ENCODE results near the gene HLA-DPA1.
"Not testable (repeated sequence)": the region's sequence is repeated elsewhere in the genome, so short reads cannot be mapped to it uniquely, and the experiment has no call there.

Gene HLA-DPA1

DNA sequence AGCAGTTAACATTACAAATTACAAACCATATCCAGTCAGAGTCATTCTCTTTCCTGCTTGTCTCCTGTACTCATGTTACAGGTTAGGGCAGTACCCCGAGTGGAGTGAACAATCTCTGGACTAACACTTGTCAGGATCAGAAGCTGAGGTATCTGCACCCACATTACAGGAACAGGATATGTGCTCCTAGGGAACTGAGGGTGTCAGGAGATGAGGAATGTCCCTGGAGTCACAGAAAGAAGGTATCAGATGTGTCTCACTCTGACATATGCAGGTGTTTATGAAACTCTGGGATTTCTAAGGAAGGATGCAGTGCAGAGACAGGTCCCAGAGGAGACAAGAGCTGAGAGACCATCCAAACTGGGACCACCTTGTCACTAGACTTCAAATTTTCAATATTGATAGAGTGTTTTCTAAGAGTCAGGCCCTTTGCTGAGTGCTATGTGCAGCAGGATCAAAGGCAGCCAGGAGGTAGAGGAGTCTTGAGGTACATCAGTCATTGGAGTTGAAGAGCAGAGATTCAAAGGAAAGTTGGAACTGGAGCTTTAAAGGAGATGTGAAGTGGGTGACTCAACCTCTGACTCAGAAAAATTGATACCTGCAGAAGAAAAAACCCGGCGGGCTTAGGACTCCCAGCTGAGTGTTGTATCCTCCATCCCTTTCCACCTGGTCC is 14.9 kb upstream of the HLA-DPA1 start:
- no peak for DNase-seq

DNA sequence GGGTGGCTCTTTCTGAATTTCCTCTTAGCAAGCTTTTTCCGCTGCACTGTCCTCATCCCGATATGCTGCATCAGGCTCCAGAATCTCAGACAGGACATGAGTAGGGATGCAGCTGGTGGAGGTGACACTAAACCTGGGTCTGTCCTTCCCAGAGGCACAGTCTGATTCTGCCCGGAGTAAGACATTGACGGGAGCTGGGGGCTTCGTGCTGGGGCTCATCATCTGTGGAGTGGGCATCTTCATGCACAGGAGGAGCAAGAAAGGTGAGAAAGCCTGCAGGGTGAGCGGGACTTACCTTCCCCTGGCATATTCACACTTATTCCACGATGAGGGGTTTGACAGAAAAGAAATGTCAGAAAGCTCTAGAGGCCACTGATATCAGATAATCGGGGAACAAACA is 12.2 kb upstream of the HLA-DPA1 start:
- DNase-seq = no peak

DNA sequence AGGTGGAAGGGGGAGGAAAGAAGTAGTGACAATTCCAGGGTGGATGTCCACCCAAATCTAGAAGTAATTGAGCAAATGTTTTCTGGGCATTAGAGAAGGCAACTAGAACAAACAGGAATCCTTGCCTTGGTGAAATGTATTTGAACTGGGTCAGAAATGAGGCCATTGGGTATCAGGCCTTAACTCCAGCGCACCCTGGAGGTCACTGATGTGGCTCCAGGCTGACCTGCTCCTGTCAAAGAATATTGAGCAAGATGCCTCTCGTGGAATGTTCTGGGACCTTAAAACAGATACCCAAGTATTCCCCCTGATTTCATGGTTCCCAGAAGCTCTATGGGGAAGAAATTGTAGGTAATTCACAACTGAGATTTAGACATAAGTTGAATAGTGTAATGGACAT is 9.3 kb upstream of the HLA-DPA1 start:
- DNase-seq = no peak

DNA sequence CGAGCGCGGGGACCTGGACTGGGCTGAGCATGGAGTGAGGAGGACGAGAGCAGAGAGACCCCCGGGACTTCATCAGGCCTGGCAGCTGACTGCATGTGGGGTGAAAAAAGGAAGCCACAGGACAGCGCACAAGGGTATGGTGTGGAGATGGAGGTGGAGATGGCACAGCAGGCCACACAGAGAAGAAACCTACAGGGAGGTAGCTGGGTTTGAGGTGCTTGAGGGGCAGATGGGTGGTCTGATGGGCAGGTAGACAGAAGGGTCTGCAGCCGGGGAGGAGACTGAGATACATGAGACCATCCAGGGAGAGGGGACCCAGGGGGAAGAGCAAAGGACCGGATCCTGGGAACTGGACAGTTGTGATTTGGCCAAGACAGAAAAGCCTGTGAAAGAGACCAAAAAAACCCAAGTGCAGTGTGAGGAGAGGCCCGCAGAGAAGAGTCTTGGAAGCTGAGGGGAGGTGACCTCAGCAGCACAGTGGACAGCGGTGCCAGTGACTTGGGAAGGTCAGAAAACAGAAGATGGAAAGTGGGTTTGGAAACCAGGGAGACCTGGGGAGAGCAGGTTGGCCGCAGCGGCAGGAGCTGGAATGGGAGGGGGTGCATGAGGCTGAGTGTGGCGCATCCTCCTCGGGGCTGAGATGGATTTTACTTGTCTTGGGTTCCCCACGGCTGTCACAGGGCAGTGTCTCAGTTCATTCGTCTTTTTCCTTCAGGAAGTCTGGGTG is 7.8 kb upstream of the HLA-DPA1 start:
- no peak for DNase-seq

DNA sequence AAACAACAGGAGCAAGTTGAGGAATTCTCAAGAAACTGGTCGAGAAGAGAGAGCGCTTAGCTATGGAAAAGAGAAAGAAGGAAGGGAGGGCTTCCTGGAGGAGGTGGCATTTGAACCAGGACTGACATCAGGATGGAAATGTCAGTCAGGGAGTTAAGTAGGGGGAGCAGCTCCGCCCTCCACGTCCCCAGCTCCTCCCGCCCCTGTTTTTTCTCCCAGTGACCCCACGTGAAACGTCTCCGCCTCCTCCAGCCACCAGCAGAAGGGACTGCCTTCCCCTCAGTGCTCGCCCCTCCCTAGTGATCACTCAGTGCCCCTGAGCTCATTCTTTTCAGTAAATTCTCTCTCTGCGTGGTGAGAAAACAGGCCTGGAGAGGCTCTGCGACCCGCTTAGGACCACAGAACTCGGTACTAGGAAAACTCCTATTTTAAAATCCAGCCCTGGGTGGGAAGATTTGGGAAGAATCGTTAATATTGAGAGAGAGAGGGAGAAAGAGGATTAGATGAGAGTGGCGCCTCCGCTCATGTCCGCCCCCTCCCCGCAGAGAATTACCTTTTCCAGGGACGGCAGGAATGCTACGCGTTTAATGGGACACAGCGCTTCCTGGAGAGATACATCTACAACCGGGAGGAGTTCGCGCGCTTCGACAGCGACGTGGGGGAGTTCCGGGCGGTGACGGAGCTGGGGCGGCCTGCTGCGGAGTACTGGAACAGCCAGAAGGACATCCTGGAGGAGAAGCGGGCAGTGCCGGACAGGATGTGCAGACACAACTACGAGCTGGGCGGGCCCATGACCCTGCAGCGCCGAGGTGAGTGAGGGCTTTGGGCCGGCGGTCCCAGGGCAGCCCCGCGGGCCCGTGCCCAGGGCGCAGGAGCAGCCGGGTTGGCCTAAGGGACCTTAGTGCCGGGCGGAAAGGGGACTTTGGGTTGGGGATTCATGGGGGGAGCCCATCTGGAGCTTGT is 7.0 kb upstream of the HLA-DPA1 start:
- DNase-seq = no peak

DNA sequence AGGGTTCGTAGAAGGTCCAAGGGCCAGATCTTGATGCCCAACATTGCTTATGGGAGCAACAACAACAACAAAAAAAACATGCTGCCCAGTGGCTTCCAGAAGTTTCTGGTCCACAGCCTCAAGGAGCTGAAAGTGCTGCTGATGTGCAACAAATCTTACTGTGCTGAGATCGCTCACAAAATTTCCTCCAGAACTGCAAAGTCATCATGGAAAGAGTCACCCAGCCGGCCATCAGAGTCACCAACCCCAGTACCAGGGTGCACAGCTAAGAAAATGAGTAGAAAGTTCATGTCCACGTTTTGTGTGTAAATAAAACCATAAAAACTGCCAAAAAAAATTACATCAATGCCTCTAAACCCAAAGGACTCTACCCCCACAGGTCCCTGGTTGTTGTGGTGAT is 6.1 kb upstream of the HLA-DPA1 start:
- no peak for DNase-seq

DNA sequence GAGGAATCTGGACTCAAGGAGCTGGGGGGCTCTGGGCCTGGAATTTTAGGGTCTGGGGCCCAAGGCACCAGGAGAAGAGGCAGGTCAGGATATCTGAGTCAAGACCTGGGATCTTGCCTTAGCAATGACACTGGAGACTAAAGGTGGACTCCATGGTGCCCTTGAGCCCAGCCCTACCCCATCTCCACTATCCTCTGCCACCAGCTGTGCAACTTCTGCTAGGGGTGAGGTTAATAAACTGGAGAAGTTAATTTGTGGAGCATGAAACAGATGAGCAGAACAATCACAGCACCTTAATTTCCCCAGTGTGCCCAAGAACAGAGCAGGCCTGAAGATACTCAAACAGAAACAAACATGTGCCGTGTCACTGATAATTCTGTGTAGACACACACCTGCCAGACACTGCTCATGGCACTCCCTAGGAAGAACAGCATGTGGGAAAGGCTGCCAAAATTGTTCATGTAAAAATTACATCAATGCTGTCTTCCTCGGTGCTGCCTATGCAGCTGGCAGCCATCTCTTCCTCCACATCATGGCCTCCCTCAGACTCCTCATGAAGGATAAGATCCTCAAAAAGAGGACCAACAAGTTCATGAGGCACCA is 5.6 kb upstream of the HLA-DPA1 start:
- no peak for DNase-seq

DNA sequence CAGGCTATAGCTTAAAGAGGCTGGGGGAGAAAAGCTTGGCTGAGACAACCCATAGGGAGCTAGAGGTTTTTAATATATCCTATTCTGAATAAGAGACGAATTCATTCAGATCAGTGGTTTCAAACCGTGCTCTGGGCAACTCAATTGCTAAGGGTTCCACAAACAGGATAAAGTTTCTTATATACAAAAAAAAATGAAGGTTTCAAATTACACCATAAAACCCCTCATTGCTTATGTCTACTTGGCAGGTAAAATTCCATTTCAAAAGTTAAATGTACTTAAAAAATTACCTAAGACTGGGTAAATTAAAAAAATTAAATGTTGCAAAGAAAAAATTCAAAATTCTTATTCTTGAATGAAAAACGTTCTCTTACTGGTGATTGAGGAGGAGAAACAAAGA is 5.0 kb upstream of the HLA-DPA1 start:
- no peak for DNase-seq

DNA sequence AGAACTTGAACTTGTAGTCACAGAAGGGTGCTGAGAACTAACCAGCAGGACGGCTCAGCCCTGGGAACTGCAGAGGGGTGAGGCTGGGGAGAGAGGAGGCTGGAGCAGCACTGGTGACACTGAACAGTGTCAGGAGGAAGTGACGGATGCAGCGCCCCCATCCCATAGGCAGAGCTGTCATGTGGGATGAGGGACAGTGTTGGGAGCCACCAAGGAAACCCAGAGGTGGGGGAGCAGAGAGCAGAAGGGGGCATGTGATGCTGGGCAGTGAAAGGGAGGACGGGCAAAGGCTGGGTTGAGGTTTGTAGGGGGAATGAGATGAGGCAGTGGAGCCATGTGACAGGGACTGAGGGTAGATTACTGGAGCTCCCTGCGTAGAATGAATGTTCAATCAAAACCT is 4.5 kb upstream of the HLA-DPA1 start:
- DNase-seq = no peak

DNA sequence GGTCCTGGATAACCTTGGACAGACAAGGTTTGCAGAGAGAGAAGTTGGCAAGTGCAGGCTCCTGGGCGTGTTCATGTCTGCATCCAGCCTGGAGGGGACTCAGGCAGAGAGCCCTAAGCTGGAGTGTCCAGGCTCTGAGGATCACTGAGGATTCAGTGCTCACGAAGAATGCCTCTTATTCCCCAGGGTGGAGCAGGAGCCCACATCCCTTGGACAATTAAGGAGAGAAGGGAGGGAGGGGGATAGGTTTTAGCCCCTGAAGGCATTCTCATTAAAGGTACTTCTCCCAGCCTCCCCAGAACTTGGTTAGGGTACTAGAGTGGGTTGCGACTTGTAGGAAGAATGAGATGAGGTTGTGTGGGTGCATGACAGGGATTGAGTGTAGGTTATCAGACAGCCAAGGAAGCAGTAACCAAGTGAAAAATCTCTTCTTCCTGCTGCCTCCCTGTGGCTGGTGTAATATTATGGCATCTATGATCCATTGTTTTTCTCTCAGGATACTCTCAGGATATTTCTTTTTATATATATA is 3.0 kb upstream of the HLA-DPA1 start:
- DNase-seq = no peak

DNA sequence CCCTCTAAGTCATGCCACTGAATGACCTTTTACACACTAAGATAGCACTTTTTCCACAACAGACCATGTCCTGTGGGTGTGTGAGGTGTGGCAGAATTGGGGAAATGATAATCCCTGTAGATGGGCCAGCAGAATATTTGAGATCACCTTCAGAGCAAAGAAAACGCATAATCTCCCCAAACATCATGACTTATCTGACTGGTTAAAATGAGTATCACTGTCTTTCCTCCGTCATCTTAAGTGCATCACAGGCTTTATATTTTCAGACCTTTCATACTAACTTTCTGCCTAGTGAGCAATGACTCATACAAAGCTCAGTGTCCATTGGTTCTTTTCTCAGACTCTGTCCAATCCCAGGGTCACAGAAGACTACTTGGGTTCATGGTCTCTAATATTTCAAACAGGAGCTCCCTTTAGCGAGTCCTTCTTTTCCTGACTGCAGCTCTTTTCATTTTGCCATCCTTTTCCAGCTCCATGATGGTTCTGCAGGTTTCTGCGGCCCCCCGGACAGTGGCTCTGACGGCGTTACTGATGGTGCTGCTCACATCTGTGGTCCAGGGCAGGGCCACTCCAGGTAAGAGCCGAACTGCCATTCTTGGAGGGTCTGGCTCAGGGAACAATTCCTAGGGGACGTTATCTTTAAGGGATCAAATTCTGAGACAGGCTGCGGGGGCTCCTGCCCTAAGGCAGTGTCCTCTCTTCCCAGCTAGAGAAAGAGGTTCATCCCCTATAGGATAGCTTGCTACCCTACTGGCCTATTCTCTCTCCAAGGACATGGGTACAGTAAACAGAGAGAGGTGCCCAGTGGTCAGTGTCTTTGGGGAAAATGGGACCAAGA is 2.3 kb upstream of the HLA-DPA1 start, which contains the start of gene HLA-DPB1:
TSS of gene HLA-DPB1 (plus strand) at position 423 of the 838 bp plus-strand sequence. CDS start at position 475, 52 bp downstream.
- DNase-seq = no peak

DNA sequence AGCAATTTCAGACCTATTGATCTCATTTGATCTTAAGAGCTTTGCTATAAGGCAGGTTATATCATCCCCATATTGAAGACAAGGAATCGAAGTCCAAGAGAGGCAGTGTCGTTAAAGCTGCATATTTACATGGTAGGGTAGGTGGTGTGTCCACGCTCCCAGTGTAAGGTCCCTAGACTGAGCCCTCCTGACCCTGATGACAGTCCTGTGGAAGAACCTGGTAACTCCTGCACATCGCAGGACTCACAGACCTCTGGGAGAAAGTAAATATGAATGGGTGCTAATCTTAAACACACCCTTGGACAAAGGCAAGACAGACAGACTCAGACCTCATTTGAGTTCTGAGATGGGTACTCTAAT is 1.7 kb upstream of the HLA-DPA1 start:
- no peak for DNase-seq

DNA sequence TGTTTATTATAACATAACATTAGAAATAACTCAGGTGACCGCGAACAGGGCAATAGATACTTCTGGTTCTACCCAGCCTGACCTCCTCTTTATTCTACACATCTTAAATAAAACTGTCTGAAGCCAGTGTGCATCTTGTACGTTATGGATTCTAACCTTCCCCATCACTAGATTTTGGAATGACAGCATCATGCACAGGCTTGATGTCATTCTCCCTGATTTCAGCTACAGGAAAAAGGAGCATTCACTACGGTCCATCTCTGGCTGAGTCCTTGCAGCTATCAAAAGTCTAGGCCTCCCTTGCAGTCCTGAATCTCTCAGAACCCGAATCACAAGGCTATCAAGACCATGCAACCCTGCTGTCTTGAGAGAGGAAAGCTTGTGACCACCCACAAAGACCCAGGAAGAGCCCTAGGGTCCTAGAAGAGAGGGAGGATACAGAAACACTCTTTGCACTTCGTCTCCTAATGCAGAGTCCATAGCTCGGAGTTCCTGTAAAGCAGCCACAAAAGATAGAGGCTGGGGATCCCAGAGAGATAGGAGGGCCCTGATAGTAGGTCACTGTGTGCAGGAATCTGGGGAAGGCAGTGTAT is 845 bp downstream of the HLA-DPA1 start:
- no peak for DNase-seq

DNA sequence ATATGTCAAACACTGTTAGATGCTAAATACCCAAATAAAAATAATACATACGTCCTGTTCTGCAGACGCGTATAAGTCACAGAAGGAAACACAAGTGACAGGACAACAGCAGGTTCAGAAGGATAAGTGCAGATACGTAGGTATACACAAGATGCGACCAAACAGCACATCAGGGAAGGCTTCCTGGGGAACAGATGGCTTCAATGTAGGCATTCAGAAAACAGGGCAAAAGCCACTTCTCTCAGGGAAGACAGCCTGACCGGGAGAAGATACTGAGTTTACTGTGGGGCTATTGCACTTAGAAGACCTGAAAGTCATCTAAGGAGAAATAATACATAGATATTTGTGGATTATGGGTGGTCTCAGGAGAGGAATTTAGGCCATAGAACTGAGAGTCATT is 1.9 kb downstream of the HLA-DPA1 start:
- DNase-seq = no peak

DNA sequence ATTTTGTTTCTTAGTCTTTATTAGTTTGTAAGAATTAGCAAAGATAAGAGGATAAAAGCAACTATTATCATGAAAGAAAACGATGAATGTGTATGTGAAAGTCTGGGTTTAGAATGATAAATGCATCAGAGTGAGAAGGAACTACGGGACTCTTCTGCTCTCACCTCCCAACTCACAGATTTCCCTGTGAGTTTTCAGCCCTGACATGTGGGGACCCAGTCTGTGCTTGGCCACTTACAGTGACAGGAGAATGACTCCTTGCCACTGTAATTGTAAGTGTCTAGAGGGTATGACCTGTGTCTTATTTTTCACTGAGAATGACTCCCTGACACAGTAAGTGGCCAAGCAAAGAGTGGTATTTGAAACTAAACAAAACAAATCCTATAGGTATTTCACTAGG is 2.5 kb downstream of the HLA-DPA1 start:
- no peak for DNase-seq

DNA sequence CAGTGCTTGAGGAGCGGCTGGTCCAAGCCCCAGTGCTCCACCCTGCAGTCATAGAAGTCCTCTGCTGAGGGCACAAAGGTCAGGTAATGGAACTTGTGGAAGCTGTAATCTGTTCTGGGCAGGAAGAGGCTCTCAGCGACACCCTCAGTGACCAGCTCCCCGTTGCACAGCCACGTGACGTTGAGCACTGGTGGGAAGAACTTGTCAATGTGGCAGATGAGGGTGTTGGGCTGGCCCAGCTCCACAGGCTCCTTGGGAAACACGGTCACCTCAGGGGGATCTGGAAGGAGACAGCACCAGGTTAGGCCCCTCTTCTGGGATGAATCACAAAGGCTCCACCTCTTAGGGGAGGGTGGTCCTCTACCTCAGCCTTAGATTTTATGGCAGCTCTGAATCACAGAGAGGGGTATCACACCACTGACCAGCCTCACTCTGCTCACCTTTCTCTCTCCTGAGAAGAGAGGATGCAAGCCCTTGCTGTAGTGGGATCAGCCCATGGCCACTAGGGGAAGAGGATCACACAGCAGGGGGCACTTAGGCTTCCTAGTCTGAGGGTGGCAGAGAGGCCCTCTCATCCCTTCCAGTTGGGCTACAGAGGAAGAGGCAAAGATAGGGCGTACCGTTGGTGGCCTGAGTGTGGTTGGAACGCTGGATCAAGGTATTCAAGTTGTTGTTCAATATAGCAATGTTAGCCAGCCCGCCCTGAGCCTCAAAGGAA is 4.3 kb downstream of the HLA-DPA1 start:
- no peak for DNase-seq

DNA sequence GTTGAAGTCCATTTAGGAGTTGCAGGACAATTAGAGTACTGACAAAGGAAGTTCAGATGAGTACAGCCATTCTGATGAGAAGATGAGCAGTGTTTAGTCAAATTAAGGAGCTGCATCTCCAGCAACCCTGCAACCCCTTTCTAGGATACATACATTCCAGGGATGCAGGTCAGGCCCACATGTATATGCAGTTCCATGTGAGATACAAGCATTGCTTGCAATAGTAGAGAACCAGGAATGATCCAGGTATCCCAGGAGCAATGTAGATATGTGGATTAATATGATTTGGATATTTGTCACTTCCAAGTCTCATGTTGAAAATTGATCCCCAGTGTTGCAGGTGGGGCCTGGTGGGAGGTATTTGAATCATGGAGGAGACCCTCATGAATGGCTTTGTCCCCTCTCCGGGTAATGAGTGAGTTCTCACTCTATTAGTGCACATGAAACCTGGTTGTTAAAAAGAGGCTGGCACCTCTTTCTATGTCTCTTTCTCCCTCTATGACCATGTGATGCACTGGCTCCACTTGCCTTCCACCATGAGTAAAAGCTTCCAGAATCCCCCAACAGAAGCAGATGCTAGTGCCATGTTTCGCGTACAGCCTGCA is 6.4 kb downstream of the HLA-DPA1 start:
- DNase-seq = no peak

DNA sequence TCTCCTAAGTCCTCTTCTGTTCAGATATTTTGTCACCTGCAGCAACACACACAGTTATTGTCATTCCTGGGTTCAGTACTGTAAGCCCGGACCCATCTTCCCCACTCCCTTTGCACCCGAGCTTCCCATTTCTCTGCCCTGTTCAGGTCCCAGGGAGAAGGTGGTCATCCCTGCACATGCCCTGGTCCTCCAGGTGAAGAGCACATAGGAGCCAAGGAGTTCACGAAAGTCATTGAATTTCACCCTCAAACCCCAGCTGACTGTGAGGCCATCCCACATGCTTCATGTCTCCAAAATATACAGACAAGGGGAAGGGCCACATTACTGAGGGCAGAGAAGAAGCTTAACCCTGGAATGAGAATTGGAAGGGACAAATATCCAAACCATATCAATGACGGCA is 8.1 kb downstream of the HLA-DPA1 start:
- DNase-seq = no peak

DNA sequence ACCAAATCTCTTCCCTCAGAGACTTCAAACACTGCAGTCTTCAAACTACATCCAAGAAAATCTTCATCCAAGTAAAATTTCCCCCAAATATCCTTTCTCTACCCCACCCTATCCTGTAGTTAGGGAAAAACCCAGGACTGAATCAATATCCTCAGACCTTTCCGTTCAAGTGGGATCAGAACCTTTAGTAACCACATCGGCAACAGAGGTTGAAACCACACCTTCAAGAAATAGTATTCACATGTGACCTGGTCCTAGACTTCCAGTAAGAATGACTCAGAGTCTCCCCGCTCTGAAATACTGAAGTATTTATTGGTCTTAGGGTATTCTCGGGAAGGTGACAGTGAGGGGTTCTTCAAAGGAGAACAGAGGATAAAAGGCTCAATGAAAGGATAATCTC is 8.7 kb downstream of the HLA-DPA1 start:
- no peak for DNase-seq

DNA sequence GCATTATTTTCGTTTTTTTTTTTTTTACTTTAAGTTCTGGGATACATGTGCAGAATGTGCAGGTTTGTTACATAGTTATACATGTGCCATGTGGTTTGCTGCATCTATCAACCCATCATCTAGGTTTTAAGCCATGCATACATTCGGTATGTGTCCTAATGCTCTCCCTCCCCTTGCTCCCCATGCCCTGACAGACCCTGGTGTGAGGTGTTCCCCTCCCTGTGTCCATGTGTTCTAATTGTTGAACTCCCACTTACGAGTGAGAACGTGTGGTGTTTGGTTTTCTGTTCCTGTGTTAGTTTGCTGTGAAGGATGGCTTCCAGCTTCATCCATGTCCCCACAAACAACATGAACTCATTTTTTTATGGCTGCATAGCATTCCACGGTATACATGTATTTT is 10.0 kb downstream of the HLA-DPA1 start:
- not testable (repeated sequence) for DNase-seq

Data from T-helper 9 cell (primary cell).